H1 (cell line): ENCODE results near the gene CARF. TPM values are rescaled to one million over a fixed set of nuclear protein-coding genes. Genes with fewer than 3 reads are reported as not detected.

Source experiments
- BACH1 ChIP-seq: IDR thresholded peaks from 2 replicates; pipeline ENCODE4 v1.6.1; 2012; ENCODE audit warnings: low read length, improper control_type of control experiment
- BRCA1 ChIP-seq: IDR thresholded peaks from 2 replicates; pipeline ENCODE4 v1.6.1; 2012; ENCODE audit warnings: low read depth, low read length, improper control_type of control experiment
- CEBPB ChIP-seq: IDR thresholded peaks from 2 replicates; pipeline ENCODE4 v1.6.1; 2012; ENCODE audit warnings: low read depth, low read length
- CHD1 ChIP-seq: IDR thresholded peaks from 2 replicates; pipeline ENCODE4 v1.6.1; 2012; ENCODE audit warnings: low read depth, low read length, improper control_type of control experiment
- EP300 ChIP-seq, 2 experiments: IDR thresholded peaks; 1 replicate in 1 of 2; 2 replicates in 1 of 2; pipeline ENCODE4 v1.6.1; 2011 to 2012; ENCODE audit warnings: low read depth in 2 of 2, low read length in 2 of 2, mild to moderate bottlenecking in 2 of 2, borderline replicate concordance in 1 of 2, inconsistent platforms in 1 of 2, moderate library complexity in 1 of 2
- FOSL1 ChIP-seq: IDR thresholded peaks from 2 replicates; pipeline ENCODE4 v1.6.1; 2011; ENCODE audit warnings: mild to moderate bottlenecking, low read depth, low read length, moderate library complexity; ENCODE audit not compliant: insufficient read depth
- HDAC2 ChIP-seq, 2 experiments: fragments of 300-600 bp in 1 of 2; sonication (generic) in 1 of 2; IDR thresholded peaks; 2 replicates each; pipeline ENCODE4 v1.6.1; 2011 to 2012; ENCODE audit warnings: low read depth in 2 of 2, low read length in 2 of 2, mild to moderate bottlenecking in 2 of 2, moderate library complexity in 2 of 2, borderline replicate concordance in 1 of 2, inconsistent platforms in 1 of 2
- JUN ChIP-seq: IDR thresholded peaks from 2 replicates; pipeline ENCODE4 v1.6.1; 2011; ENCODE audit warnings: low read depth, mild to moderate bottlenecking, improper control_type of control experiment, low read length
- KDM4A ChIP-seq: IDR thresholded peaks from one replicate; pipeline ENCODE4 v1.7.1; 2012; ENCODE audit warnings: low read depth, mild to moderate bottlenecking, moderate library complexity, low read length, inconsistent platforms; ENCODE audit not compliant: severe bottlenecking
- MAFK ChIP-seq: IDR thresholded peaks from 2 replicates; pipeline ENCODE4 v1.6.1; 2012; ENCODE audit warnings: low read depth, mild to moderate bottlenecking, improper control_type of control experiment, low read length
- NANOG ChIP-seq: IDR thresholded peaks from 2 replicates; pipeline ENCODE4 v1.6.1; 2011; ENCODE audit warnings: low read length, low read depth, mild to moderate bottlenecking, inconsistent platforms; ENCODE audit not compliant: insufficient read depth, poor library complexity, severe bottlenecking
- PHF8 ChIP-seq: fragments of 200-600 bp; sonication (generic); conservative IDR thresholded peaks from 2 replicates; pipeline ENCODE4 v1.7.1; 2012; ENCODE audit warnings: low read depth, mild to moderate bottlenecking, inconsistent platforms, low read length, moderate library complexity
- SAP30 ChIP-seq: fragments of 300-600 bp; sonication (generic); IDR thresholded peaks from 2 replicates; pipeline ENCODE4 v1.7.1; 2012; ENCODE audit warnings: low read length, moderate library complexity, mild to moderate bottlenecking, inconsistent platforms; ENCODE audit not compliant: insufficient read depth, insufficient replicate concordance
- SP1 ChIP-seq: IDR thresholded peaks from 2 replicates; pipeline ENCODE4 v1.6.1; 2011; ENCODE audit warnings: low read depth, low read length
- TAF7 ChIP-seq: optimal IDR thresholded peaks from 2 replicates; pipeline ENCODE3; 2011; ENCODE audit warnings: low read depth, mild to moderate bottlenecking, inconsistent platforms, low read length, moderate library complexity, borderline replicate concordance
- TCF12 ChIP-seq: IDR thresholded peaks from 2 replicates; pipeline ENCODE4 v1.6.1; 2011; ENCODE audit warnings: low read depth, mild to moderate bottlenecking, low read length
- polyA plus RNA-seq, 7 experiments: library from polyadenylated mRNA; depleted of rRNA in 3 of 7; stranded (reverse) in 5 of 7; unstranded in 2 of 7; fragments of >200 nt in 5 of 7; fragments of 200-250 nt in 2 of 7; gene quantifications; 1 replicate in 5 of 7; 2 replicates in 1 of 7; 4 replicates in 1 of 7; pipeline versions ENCODE4 v1.2.1 to v1.2.3, GENCODE V29; 2011 to 2013; ENCODE audit warnings: missing spikeins in 2 of 7, mixed read lengths in 2 of 7
- total RNA-seq: library from RNA; stranded (reverse); fragmentation: NEBNext Ultra II Directional; extraction: Animal tissue kit (Norgen Biotek cat#: 25700); gene quantifications from 2 replicates; pipeline ENCODE4 v1.2.1, GENCODE V29; 2021
- TF ChIP-seq, protein P1 (sequence below): IDR thresholded peaks from 2 replicates; pipeline ENCODE4 v1.6.1; 2012; ENCODE audit warnings: low read length, inconsistent platforms
- TF ChIP-seq, protein P2 (sequence below): IDR thresholded peaks from 2 replicates; pipeline ENCODE4 v1.6.1; 2011; ENCODE audit warnings: low read length, improper control_type of control experiment
- TF ChIP-seq, protein P3 (sequence below): IDR thresholded peaks from 2 replicates; pipeline ENCODE4 v1.6.1; 2011; ENCODE audit warnings: low read depth, mild to moderate bottlenecking, low read length; ENCODE audit not compliant: insufficient read depth

CARF gene
- total and polyA plus RNA-seq, 2 of the 8 experiments (the other 6 are each of a cell fraction or from before 2014, with no cell fraction given), result 2.0 to 2.6 TPM

DNA sequence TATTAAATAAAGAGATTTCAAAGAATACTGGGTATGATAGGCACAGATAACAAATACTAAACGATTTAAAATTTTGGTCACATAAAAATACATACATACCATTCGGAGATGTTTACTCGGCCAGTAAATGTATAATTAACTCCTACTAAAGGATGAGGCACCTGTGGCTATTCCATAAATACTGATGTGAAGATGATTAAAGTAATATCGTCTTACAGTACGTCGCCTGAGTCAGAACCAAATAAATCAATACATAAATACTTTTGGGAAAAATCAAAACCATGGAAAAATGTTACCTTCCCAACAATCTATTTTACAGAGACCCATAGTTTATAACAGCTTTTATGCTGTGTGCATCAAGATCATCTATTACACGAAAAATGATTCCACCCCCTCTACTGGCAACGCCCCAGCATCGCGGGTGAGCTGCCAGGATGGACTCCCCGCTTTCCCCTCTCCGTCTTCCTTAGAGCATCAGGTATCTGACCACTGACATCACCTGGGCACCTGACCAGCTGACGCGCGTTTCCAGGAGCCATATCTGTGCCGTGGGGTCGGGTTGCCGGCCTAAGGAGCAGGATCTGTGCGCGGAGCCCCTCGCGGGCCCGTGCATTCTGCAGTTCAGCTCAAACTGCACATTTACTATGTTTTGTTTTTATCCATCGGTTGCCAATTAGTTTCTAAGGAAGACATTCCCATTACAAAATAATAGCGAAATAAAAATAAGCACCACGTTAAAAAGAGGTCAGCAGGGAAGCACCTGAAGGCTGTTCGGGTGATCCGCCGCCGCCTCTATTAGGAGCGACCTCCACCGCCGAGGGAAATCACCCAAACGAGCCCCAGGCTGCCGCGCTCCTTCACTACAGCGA is 41.4 kb upstream of the CARF start (continued):
- TF ChIP-seq BACH1 (no peak), SP1 (no peak), MAFK (no peak), NANOG (no peak), HDAC2 (IDR thresholded peaks at IDR 0.05; ENCODE audit: borderline replicate concordance in 1 of 2, low read depth in 2 of 2, low read length in 2 of 2) (no peak; a peak in 1 of 4 replicates), SAP30 (peak; percentile 71), CHD1 (no peak), EP300 (IDR thresholded peaks at IDR 0.05; ENCODE audit: borderline replicate concordance in 1 of 2, low read depth in 2 of 2, low read length in 2 of 2) (no peak), PHF8 (no peak), JUN (no peak), CEBPB (no peak), FOSL1 (no peak), BRCA1 (no peak), TCF12 (no peak), KDM4A (no peak), TAF7 (no peak)
- TF ChIP-seq, protein P1, sequence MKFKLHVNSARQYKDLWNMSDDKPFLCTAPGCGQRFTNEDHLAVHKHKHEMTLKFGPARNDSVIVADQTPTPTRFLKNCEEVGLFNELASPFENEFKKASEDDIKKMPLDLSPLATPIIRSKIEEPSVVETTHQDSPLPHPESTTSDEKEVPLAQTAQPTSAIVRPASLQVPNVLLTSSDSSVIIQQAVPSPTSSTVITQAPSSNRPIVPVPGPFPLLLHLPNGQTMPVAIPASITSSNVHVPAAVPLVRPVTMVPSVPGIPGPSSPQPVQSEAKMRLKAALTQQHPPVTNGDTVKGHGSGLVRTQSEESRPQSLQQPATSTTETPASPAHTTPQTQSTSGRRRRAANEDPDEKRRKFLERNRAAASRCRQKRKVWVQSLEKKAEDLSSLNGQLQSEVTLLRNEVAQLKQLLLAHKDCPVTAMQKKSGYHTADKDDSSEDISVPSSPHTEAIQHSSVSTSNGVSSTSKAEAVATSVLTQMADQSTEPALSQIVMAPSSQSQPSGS, result 0 out of 2 replicates have a peak, but pooled peaks have one; percentile 69
- TF ChIP-seq, protein P2, sequence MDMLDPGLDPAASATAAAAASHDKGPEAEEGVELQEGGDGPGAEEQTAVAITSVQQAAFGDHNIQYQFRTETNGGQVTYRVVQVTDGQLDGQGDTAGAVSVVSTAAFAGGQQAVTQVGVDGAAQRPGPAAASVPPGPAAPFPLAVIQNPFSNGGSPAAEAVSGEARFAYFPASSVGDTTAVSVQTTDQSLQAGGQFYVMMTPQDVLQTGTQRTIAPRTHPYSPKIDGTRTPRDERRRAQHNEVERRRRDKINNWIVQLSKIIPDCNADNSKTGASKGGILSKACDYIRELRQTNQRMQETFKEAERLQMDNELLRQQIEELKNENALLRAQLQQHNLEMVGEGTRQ, result peak; percentile 86
- TF ChIP-seq, protein P3, sequence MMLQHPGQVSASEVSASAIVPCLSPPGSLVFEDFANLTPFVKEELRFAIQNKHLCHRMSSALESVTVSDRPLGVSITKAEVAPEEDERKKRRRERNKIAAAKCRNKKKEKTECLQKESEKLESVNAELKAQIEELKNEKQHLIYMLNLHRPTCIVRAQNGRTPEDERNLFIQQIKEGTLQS, result peak; percentile 63; the same call in 1 of the 2 replicates
